IMR-90 (cell line): Measurements from ENCODE around the gene LYZL2. TPM values are rescaled to one million over a fixed set of nuclear protein-coding genes. Genes with fewer than 3 reads are reported as not detected.
"Not testable (repeated sequence)": the region's sequence is repeated elsewhere in the genome, so short reads cannot be mapped to it uniquely, and the experiment has no call there.

Source experiments
- ATAC-seq: fragments of 200-7000 bp; cut with Tn5 transposase; 2 replicates; pipeline ENCODE4 v1.9.1; 2020; ENCODE audit warnings: low read depth, mild to moderate bottlenecking, moderate library complexity
- BruUV-seq: library from RNA; stranded (reverse); fragments of 400-500 nt; replicated peaks from 2 replicates; lab custom pipeline; 2021; lab: Mats Ljungman, UMichigan
- CTCF ChIA-PET: fragments of 300-600 bp; formaldehyde crosslinking; extraction: SDS; loops from one replicate; lab custom pipeline; 2021; ENCODE audit warnings: antibody characterized with exemption; lab: Yijun Ruan, JAX
- POLR2A ChIA-PET: fragments of 300-600 bp; sonication (Branson Sonifier 250); formaldehyde crosslinking; loops from one replicate; lab custom pipeline; 2022; ENCODE audit warnings: antibody characterized with exemption; ENCODE audit not compliant: unreplicated experiment; lab: Charles Lee
- DNase-seq: peaks from one replicate; pipeline ENCODE4 v3.0.0; 2013
- H2AFZ ChIP-seq: replicated peaks from 2 replicates; pipeline ENCODE3; 2013; ENCODE audit warnings: low read length, mild to moderate bottlenecking; ENCODE audit not compliant: poor library complexity
- H2AK5ac ChIP-seq: 2 replicates; pipeline ENCODE4 v1.6.1; 2013; ENCODE audit warnings: low read depth, low read length, inconsistent platforms
- H2AK9ac ChIP-seq: replicated peaks from 2 replicates; pipeline ENCODE3; 2013; ENCODE audit warnings: mild to moderate bottlenecking, low read depth, low read length, moderate library complexity; ENCODE audit not compliant: poor library complexity
- H2BK120ac ChIP-seq: 2 replicates; pipeline ENCODE4 v1.6.1; 2013; ENCODE audit warnings: low read depth, low read length, inconsistent platforms
- H2BK15ac ChIP-seq: 3 replicates; pipeline ENCODE4 v1.6.1; 2013; ENCODE audit warnings: low read depth, low read length, inconsistent platforms
- H2BK20ac ChIP-seq: 2 replicates; pipeline ENCODE4 v1.6.1; 2013; ENCODE audit warnings: low read depth, mild to moderate bottlenecking, inconsistent platforms, low read length, moderate library complexity
- H2BK5ac ChIP-seq: 2 replicates; pipeline ENCODE4 v1.6.1; 2013; ENCODE audit warnings: mild to moderate bottlenecking, low read depth, low read length, inconsistent platforms; ENCODE audit not compliant: poor library complexity, severe bottlenecking
- H3K14ac ChIP-seq: replicated peaks from 2 replicates; pipeline ENCODE4 v1.6.1; 2013; ENCODE audit warnings: low read depth, low read length, inconsistent platforms
- H3K18ac ChIP-seq: 2 replicates; pipeline ENCODE4 v1.6.1; 2013; ENCODE audit warnings: low read depth, low read length, control low read depth
- H3K23ac ChIP-seq: 2 replicates; pipeline ENCODE4 v1.6.1; 2013; ENCODE audit warnings: low read depth, low read length, inconsistent platforms
- H3K27ac ChIP-seq: 2 replicates; pipeline ENCODE4 v1.5.1; 2013; ENCODE audit warnings: mild to moderate bottlenecking, control low read depth, low read length; ENCODE audit not compliant: insufficient read depth
- H3K27me3 ChIP-seq: 2 replicates; pipeline ENCODE4 v1.6.1; 2013; ENCODE audit warnings: low read length; ENCODE audit not compliant: control insufficient read depth, insufficient read depth
- H3K36me3 ChIP-seq: 2 replicates; pipeline ENCODE4 v1.6.1; 2013; ENCODE audit warnings: low read length, mixed read lengths; ENCODE audit not compliant: control insufficient read depth, insufficient read depth
- H3K4ac ChIP-seq: 2 replicates; pipeline ENCODE4 v1.6.1; 2013; ENCODE audit warnings: low read depth, low read length, inconsistent platforms
- H3K4me1 ChIP-seq: 2 replicates; pipeline ENCODE4 v1.6.1; 2013; ENCODE audit warnings: low read length, mixed read lengths; ENCODE audit not compliant: control insufficient read depth, insufficient read depth
- H3K4me2 ChIP-seq: 2 replicates; pipeline ENCODE4 v1.6.1; 2013; ENCODE audit warnings: low read depth, mild to moderate bottlenecking, control low read depth, low read length, moderate library complexity
- H3K4me3 ChIP-seq: 2 replicates; pipeline ENCODE4 v1.5.1; 2013; ENCODE audit warnings: low read depth, mild to moderate bottlenecking, control low read depth, low read length, moderate library complexity; ENCODE audit not compliant: insufficient read depth
- H3K56ac ChIP-seq: 2 replicates; pipeline ENCODE4 v1.6.1; 2013; ENCODE audit warnings: low read length, inconsistent platforms; ENCODE audit not compliant: insufficient read depth; ENCODE audit errors: extremely low read depth
- H3K79me1 ChIP-seq, 2 experiments: 2 replicates each; pipeline ENCODE4 v1.6.1; 2013; ENCODE audit warnings: low read length in 2 of 2, inconsistent platforms in 1 of 2, low read depth in 1 of 2
- H3K9ac ChIP-seq: 2 replicates; pipeline ENCODE4 v1.6.1; 2013; ENCODE audit warnings: low read depth, low read length, control low read depth
- H3K9me1 ChIP-seq: 2 replicates; pipeline ENCODE4 v1.6.1; 2013; ENCODE audit warnings: low read length, inconsistent platforms; ENCODE audit not compliant: insufficient read depth
- H3K9me3 ChIP-seq: 2 replicates; pipeline ENCODE4 v1.6.1; 2013; ENCODE audit warnings: low read length; ENCODE audit not compliant: control insufficient read depth, insufficient read depth
- H4K20me1 ChIP-seq: 2 replicates; pipeline ENCODE4 v1.6.1; 2013; ENCODE audit warnings: low read length, inconsistent platforms; ENCODE audit not compliant: insufficient read depth
- H4K5ac ChIP-seq: 2 replicates; pipeline ENCODE4 v1.6.1; 2013; ENCODE audit warnings: mild to moderate bottlenecking, low read depth, low read length, control low read depth
- H4K8ac ChIP-seq, 2 experiments: 2 replicates each; pipeline ENCODE4 v1.6.1; 2013; ENCODE audit warnings: low read depth in 2 of 2, low read length in 2 of 2, control low read depth in 1 of 2, inconsistent platforms in 1 of 2
- H4K91ac ChIP-seq: 2 replicates; pipeline ENCODE4 v1.6.1; 2013; ENCODE audit warnings: low read depth, low read length, inconsistent platforms; ENCODE audit not compliant: insufficient read depth
- WGBS, 2 experiments: methylation state at CpG; one replicate each; pipeline versions ENCODE4 v1.1.5 to v1.1.7; 2013; ENCODE audit warnings: missing lambda C conversion rate in 2 of 2; ENCODE audit not compliant: insufficient read length in 1 of 2; ENCODE audit errors: extremely low coverage in 2 of 2; 5-methylcytosine and 5-hydroxymethylcytosine counted together
- dilution Hi-C: fragments of 300-500 bp; cut with HindIII; formaldehyde crosslinking; loops from one replicate; pipeline ENCODE4 v1.14.3; 2018; ENCODE audit warnings: low sequenced_read_pairs; ENCODE audit not compliant: unreplicated experiment
- in situ Hi-C: fragments of 300-500 bp; cut with MboI; formaldehyde crosslinking; loops from 3 replicates; pipeline ENCODE4 v1.14.3; 2019; ENCODE audit warnings: low sequenced_read_pairs, inconsistent platforms, mixed read lengths
- intact Hi-C: fragments of 100-400 bp; cut with micrococcal nuclease; formaldehyde crosslinking; loops from 2 replicates; pipeline ENCODE4 v1.10.0; 2022
- polyA plus RNA-seq, 3 experiments: library from polyadenylated mRNA; depleted of rRNA; stranded (reverse); fragments of >200 nt; gene quantifications; 2 replicates each; pipeline ENCODE4 v1.2.3, GENCODE V29; 2012; ENCODE audit warnings: low replicate concordance in 1 of 3
- total RNA-seq: library from RNA; depleted of rRNA; stranded (reverse); fragments of >200 nt; gene quantifications from 2 replicates; pipeline ENCODE4 v1.2.3, GENCODE V29; 2012

Gene LYZL2
- total and polyA plus RNA-seq, 2 of the 4 experiments (the other 2 are of a cell fraction): not detected

GRCh38 chr10:30672338-30672737, 42.8 kb upstream of the LYZL2 start:
- H3K36me3 ChIP-seq, in situ Hi-C loops, H4K20me1 ChIP-seq, H3K23ac ChIP-seq, H3K18ac ChIP-seq, H2BK120ac ChIP-seq, H3K4me2 ChIP-seq, H3K9me3 ChIP-seq, H4K8ac ChIP-seq, DNase-seq, ATAC-seq, H2AK9ac ChIP-seq, H2BK15ac ChIP-seq, dilution Hi-C loops, H2BK5ac ChIP-seq, H3K4me1 ChIP-seq, BruUV-seq, H4K5ac ChIP-seq, H3K4me3 ChIP-seq, H3K79me1 ChIP-seq, H3K56ac ChIP-seq, H3K27me3 ChIP-seq, H2AFZ ChIP-seq, H2AK5ac ChIP-seq, H3K4ac ChIP-seq, H3K14ac ChIP-seq, H4K91ac ChIP-seq, intact Hi-C loops, H2BK20ac ChIP-seq, H3K9me1 ChIP-seq, H3K27ac ChIP-seq, H3K9ac ChIP-seq: not testable (repeated sequence)
- no CpG with 5 or more reads among the region's 4 CpGs for WGBS, 2 experiments
- POLR2A ChIA-PET: interaction anchor here (0.6 kb wide), 1 partner anchor 1249 kb away, joined by 3 read pairs; no protein-coding TSS in a partner anchor
- CTCF ChIA-PET: interaction anchor here (2.1 to 2.3 kb wide), 2 partner anchors 9 to 11 kb away, joined by 9 to 14 read pairs; no protein-coding TSS in a partner anchor
